OCI-LY7 (cell line): ENCODE data around the gene TMTC2. TPM values are rescaled to one million over a fixed set of nuclear protein-coding genes. Genes with fewer than 3 reads are reported as not detected.

Source experiments
- BruUV-seq: library from RNA; stranded (reverse); fragments of 400-500 nt; replicated peaks from 2 replicates; lab custom pipeline; 2021; lab: Mats Ljungman, UMichigan
- CTCF ChIA-PET: fragments of 300-600 bp; sonication (Branson Sonifier 250); formaldehyde crosslinking; loops from one replicate; lab custom pipeline; 2022; ENCODE audit warnings: antibody characterized with exemption; ENCODE audit not compliant: unreplicated experiment; lab: Charles Lee
- POLR2A ChIA-PET: fragments of 300-600 bp; sonication (Branson Sonifier 250); formaldehyde crosslinking; loops from one replicate; lab custom pipeline; 2022; ENCODE audit warnings: antibody characterized with exemption; lab: Charles Lee
- DNase-seq: peaks from one replicate; pipeline ENCODE4 v3.0.0-alpha.2; 2015; ENCODE audit warnings: low spot score
- H2AFZ ChIP-seq: fragments of 200-600 bp; sonication (generic), shearing (Covaris generic); 2 replicates; pipeline ENCODE4 v1.6.1; 2014; ENCODE audit warnings: mild to moderate bottlenecking, antibody characterized with exemption, low read length, moderate library complexity
- H3K27ac ChIP-seq: fragments of 200-600 bp; sonication (generic); 2 replicates; pipeline ENCODE4 v1.5.1; 2014; ENCODE audit warnings: mixed run types, low read depth, mild to moderate bottlenecking, moderate library complexity, low read length, inconsistent platforms; ENCODE audit not compliant: poor library complexity, severe bottlenecking
- H3K36me3 ChIP-seq: fragments of 200-600 bp; sonication (generic); 2 replicates; pipeline ENCODE4 v1.6.1; 2014; ENCODE audit warnings: mild to moderate bottlenecking, antibody characterized with exemption, low read length, moderate library complexity, mixed read lengths; ENCODE audit not compliant: insufficient read depth
- H3K4me1 ChIP-seq: fragments of 200-600 bp; sonication (generic); 2 replicates; pipeline ENCODE4 v1.5.1; 2014; ENCODE audit warnings: mild to moderate bottlenecking, low read length; ENCODE audit not compliant: insufficient read depth, poor library complexity, severe bottlenecking
- H3K4me2 ChIP-seq: fragments of 200-600 bp; sonication (generic); 2 replicates; pipeline ENCODE4 v1.6.1; 2014; ENCODE audit warnings: mild to moderate bottlenecking, low read length
- H3K4me3 ChIP-seq: fragments of 200-600 bp; sonication (generic); 2 replicates; pipeline ENCODE4 v1.5.1; 2014; ENCODE audit warnings: mild to moderate bottlenecking, low read depth, low read length; ENCODE audit not compliant: poor library complexity, severe bottlenecking
- H3K79me2 ChIP-seq: fragments of 200-600 bp; sonication (generic); 2 replicates; pipeline ENCODE4 v1.6.1; 2016; ENCODE audit warnings: low read depth, mild to moderate bottlenecking, low read length, moderate library complexity, mixed read lengths; ENCODE audit not compliant: insufficient read depth
- H3K9me2 ChIP-seq: fragments of 200-600 bp; sonication (generic); 2 replicates; pipeline ENCODE4 v1.6.1; 2016; ENCODE audit warnings: mild to moderate bottlenecking, low read length, mixed read lengths; ENCODE audit not compliant: insufficient read depth
- H3K9me3 ChIP-seq: fragments of 200-600 bp; sonication (generic); 2 replicates; pipeline ENCODE4 v1.6.1; 2014; ENCODE audit warnings: mild to moderate bottlenecking, mixed run types, low read length, mixed read lengths
- H4K20me1 ChIP-seq: fragments of 200-600 bp; sonication (generic); 2 replicates; pipeline ENCODE4 v1.6.1; 2014; ENCODE audit warnings: mild to moderate bottlenecking, antibody characterized with exemption, low read length, moderate library complexity, mixed read lengths; ENCODE audit not compliant: insufficient read depth
- CTCF ChIP-seq: fragments of 200-600 bp; sonication (generic); conservative IDR thresholded peaks from 2 replicates; pipeline ENCODE4 v1.5.1; 2014; ENCODE audit warnings: mild to moderate bottlenecking, antibody characterized with exemption, low read length, moderate library complexity, mixed read lengths
- EZH2phosphoT487 ChIP-seq: fragments of 200-600 bp; sonication (generic); IDR thresholded peaks from 2 replicates; pipeline ENCODE4 v1.6.1; 2018; ENCODE audit warnings: low read depth, borderline replicate concordance, mild to moderate bottlenecking, mixed run types, antibody characterized with exemption, low read length, moderate library complexity, mixed read lengths
- intact Hi-C: fragments of 100-400 bp; cut with micrococcal nuclease; formaldehyde crosslinking; loops from one replicate; pipeline ENCODE4 v1.10.0; 2022; ENCODE audit not compliant: unreplicated experiment
- total RNA-seq, 2 experiments: library from RNA; depleted of rRNA in 1 of 2; stranded (reverse); fragments of >200 nt in 1 of 2; shearing (Covaris generic) in 1 of 2; gene quantifications; 2 replicates each; pipeline ENCODE4 v1.2.3, GENCODE V29; 2014 to 2022

TMTC2 gene
- total RNA-seq, 2 experiments from 2014 or later = 5.6 to 8.1 TPM

DNA sequence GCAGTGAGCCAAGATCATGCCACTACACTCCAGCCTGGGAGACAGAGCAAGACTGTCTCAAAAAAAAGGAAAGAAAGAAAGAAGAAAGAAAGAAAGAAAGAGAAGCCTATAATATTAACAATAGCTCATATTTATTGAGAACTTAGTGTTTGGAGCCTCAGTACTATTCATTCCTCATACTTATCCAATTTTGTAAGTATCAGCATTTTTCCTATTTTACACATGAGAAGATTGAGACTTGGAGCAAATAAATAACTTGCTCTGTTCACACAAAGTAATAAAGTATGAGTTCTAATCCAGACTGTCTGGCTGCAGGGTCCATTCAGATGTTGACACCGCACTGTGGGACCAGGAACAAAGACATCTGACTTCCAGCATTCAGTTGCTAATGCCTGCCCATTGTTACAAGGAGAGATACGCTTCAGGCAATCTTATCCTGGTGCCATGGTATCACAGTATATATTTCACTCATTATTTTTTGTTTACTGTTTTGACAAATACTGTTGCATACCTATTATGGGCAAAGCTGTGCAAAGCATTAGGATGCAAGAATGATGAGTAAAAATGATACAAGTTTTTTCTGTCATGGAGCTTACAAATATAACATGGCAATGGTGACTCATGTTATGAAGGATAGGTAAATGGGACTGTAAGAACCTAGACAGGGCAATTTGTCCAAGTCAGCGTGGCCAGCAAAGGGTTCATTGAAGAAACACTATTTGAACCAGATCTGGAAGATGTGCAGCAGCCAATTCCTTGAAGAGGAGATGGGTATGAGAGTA, 21.4 kb upstream of the TMTC2 start:
- H3K4me2 ChIP-seq = no peak overlapping the region
- H3K9me2 ChIP-seq = no peaks in the 10 kb centered on the region
- H2AFZ ChIP-seq = no peak overlapping the region
- ChIA-PET POLR2A (interaction anchor here (0.6 to 1.0 kb wide), 2 partner anchors 109 to 428 kb away, joined by 3 read pairs; no protein-coding TSS in a partner anchor), CTCF (no interaction called here)
- no peak for DNase-seq
- no TSS peak for BruUV-seq
- intact Hi-C loops = no loop called here
- H3K4me3 ChIP-seq = no peak overlapping the region
- H3K4me1 ChIP-seq = no peaks in the 10 kb centered on the region
- no peaks in the 10 kb centered on the region for H3K79me2 ChIP-seq
- no peak overlapping the region for H3K27ac ChIP-seq
- H3K36me3 ChIP-seq = no peaks in the 10 kb centered on the region
- H4K20me1 ChIP-seq = no peaks in the 10 kb centered on the region
- H3K9me3 ChIP-seq = no peaks in the 10 kb centered on the region
- TF ChIP-seq EZH2phosphoT487 (no peak), CTCF (no peak)

DNA sequence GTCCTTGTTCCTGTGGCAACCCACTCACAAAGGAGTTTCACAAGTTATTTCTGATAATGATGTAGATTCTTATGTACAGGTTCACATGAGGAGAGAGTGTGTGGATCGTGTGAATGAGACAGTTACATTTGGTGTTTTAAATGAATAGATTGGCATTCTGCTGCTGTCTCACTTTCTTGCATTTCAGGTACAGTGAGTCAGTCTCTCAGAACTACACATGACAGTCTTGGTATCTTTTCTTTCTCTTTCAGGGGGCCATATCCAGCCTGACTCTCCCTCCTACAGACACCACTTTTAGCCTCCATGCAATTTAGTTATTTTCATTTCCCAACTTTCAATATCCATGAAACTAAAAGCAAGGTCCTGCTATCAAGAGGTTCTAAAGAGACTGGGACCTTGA, 19.9 kb upstream of the TMTC2 start:
- Histone ChIP-seq H3K27ac (no peak overlapping the region), H2AFZ (no peak overlapping the region), H3K9me3 (no peaks in the 10 kb centered on the region), H3K9me2 (no peaks in the 10 kb centered on the region), H4K20me1 (no peaks in the 10 kb centered on the region), H3K36me3 (no peaks in the 10 kb centered on the region), H3K79me2 (no peaks in the 10 kb centered on the region), H3K4me2 (no peak overlapping the region), H3K4me1 (no peaks in the 10 kb centered on the region), H3K4me3 (no peak overlapping the region)
- BruUV-seq = no TSS peak
- no peak for TF ChIP-seq EZH2phosphoT487
- TF ChIP-seq CTCF = no peak
- CTCF ChIA-PET = no interaction called here
- intact Hi-C loops = no loop called here
- POLR2A ChIA-PET = no interaction called here
- no peak for DNase-seq

GRCh38 chr12:82671673-82672195, 15.0 kb upstream of the TMTC2 start:
- Histone ChIP-seq H3K9me2 (no peaks in the 10 kb centered on the region), H3K36me3 (no peaks in the 10 kb centered on the region), H2AFZ (no peak overlapping the region), H3K9me3 (no peaks in the 10 kb centered on the region), H3K27ac (no peak overlapping the region), H3K4me1 (no peaks in the 10 kb centered on the region), H3K79me2 (no peaks in the 10 kb centered on the region), H3K4me3 (no peak overlapping the region), H4K20me1 (no peaks in the 10 kb centered on the region), H3K4me2 (no peak overlapping the region)
- DNase-seq = no peak
- ChIA-PET CTCF (no interaction called here), POLR2A (interaction anchor here (0.5 kb wide), 1 partner anchor 114 kb away, joined by 6 read pairs; no protein-coding TSS in a partner anchor)
- TF ChIP-seq EZH2phosphoT487 (no peak), CTCF (no peak)
- BruUV-seq = no TSS peak
- intact Hi-C loops = no loop called here
